SK-N-SH (cell line): ENCODE data around the gene PICALM. TPM values are rescaled to one million over a fixed set of nuclear protein-coding genes. Genes with fewer than 3 reads are reported as not detected.

ENCODE experiments used
- CTCF ChIA-PET: fragments of 300-600, 350-600 bp; formaldehyde crosslinking; extraction: SDS; loops from one replicate; lab custom pipeline; 2021; lab: Yijun Ruan, JAX
- POLR2A ChIA-PET: fragments of 350-600 bp; sonication (Branson Sonifier 250); formaldehyde crosslinking; extraction: SDS; loops from one replicate; lab custom pipeline; 2020; ENCODE audit warnings: antibody characterized with exemption, inconsistent platforms; lab: Yijun Ruan, JAX
- DNase-seq: peaks from one replicate; pipeline ENCODE4 v3.0.0; 2012
- H2AFZ ChIP-seq: fragments of 200-600 bp; sonication (generic); 2 replicates; pipeline ENCODE4 v1.8.1; 2016; ENCODE audit warnings: antibody characterized with exemption, mild to moderate bottlenecking, low read depth
- H3F3A ChIP-seq: fragments of 200-600 bp; sonication (generic); replicated peaks from 2 replicates; pipeline ENCODE3; 2016; ENCODE audit warnings: antibody characterized with exemption, mild to moderate bottlenecking; ENCODE audit not compliant: insufficient read depth
- H3K27ac ChIP-seq, 2 experiments: fragments of 200-500 bp in 1 of 2; fragments of 200-600 bp in 1 of 2; sonication (Bioruptor generic) in 1 of 2; sonication (generic), shearing (Covaris generic) in 1 of 2; 2 replicates each; pipeline versions ENCODE4 v1.5.1 to v1.6.1; 2014 to 2016; ENCODE audit warnings: low read depth in 2 of 2, inconsistent platforms in 1 of 2, low read length in 1 of 2, mild to moderate bottlenecking in 1 of 2, mixed read lengths in 1 of 2
- H3K27me3 ChIP-seq: fragments of 200-600 bp; sonication (generic), shearing (Covaris generic); 2 replicates; pipeline ENCODE4 v1.6.1; 2016; ENCODE audit warnings: mixed run types; ENCODE audit not compliant: insufficient read depth
- H3K36me3 ChIP-seq, 2 experiments: fragments of 200-500 bp in 1 of 2; fragments of 200-600 bp in 1 of 2; sonication (Bioruptor generic) in 1 of 2; sonication (generic) in 1 of 2; replicated peaks in 1 of 2; 2 replicates each; pipeline versions ENCODE3 to v1.5.1; 2014 to 2016; ENCODE audit warnings: low read length in 1 of 2, mild to moderate bottlenecking in 1 of 2; ENCODE audit not compliant: insufficient read depth in 2 of 2, control insufficient read depth in 1 of 2
- H3K4me1 ChIP-seq, 2 experiments: fragments of 200-500 bp in 1 of 2; fragments of 200-600 bp in 1 of 2; sonication (Bioruptor generic) in 1 of 2; sonication (generic), shearing (Covaris generic) in 1 of 2; 2 replicates each; pipeline versions ENCODE4 v1.5.1 to v1.6.1; 2014 to 2016; ENCODE audit warnings: low read depth in 1 of 2, low read length in 1 of 2, mixed run types in 1 of 2; ENCODE audit not compliant: insufficient read depth in 2 of 2, control insufficient read depth in 1 of 2
- H3K4me2 ChIP-seq: fragments of 200-600 bp; sonication (generic), shearing (Covaris generic); 2 replicates; pipeline ENCODE4 v1.6.1; 2017; ENCODE audit warnings: mixed run types
- H3K4me3 ChIP-seq, 2 experiments: fragments of 200-500 bp in 1 of 2; fragments of 200-600 bp in 1 of 2; sonication (Bioruptor generic) in 1 of 2; sonication (generic), shearing (Covaris generic) in 1 of 2; 2 replicates each; pipeline versions ENCODE4 v1.5.1 to v1.8.1; 2014 to 2016; ENCODE audit warnings: low read depth in 2 of 2, inconsistent platforms in 1 of 2, low read length in 1 of 2, mild to moderate bottlenecking in 1 of 2, mixed read lengths in 1 of 2, moderate library complexity in 1 of 2
- H3K79me2 ChIP-seq: fragments of 200-600 bp; sonication (generic); 2 replicates; pipeline ENCODE4 v1.8.1; 2017; ENCODE audit warnings: mild to moderate bottlenecking; ENCODE audit not compliant: insufficient read depth
- H3K9ac ChIP-seq: fragments of 200-600 bp; sonication (generic); 2 replicates; pipeline ENCODE4 v1.6.1; 2017; ENCODE audit warnings: mixed run types
- H3K9me2 ChIP-seq: fragments of 200-600 bp; sonication (generic); 2 replicates; pipeline ENCODE4 v1.6.1; 2017; ENCODE audit warnings: mixed run types
- H3K9me3 ChIP-seq: fragments of 200-600 bp; sonication (generic); 2 replicates; pipeline ENCODE4 v1.6.1; 2017; ENCODE audit warnings: mixed run types, mild to moderate bottlenecking, moderate library complexity
- H4K20me1 ChIP-seq: fragments of 200-600 bp; sonication (generic); 2 replicates; pipeline ENCODE4 v1.6.1; 2017; ENCODE audit warnings: mild to moderate bottlenecking, mixed run types; ENCODE audit not compliant: insufficient read depth
- CHD2 ChIP-seq: fragments of 150-350 bp; IDR thresholded peaks from 2 replicates; pipeline ENCODE4 v1.6.1; 2018; ENCODE audit warnings: low read length; ENCODE audit not compliant: partially characterized antibody
- EP300 ChIP-seq, 2 experiments: IDR thresholded peaks; 2 replicates each; pipeline versions ENCODE4 v1.4.0 to v1.6.1; 2012; ENCODE audit warnings: borderline replicate concordance in 1 of 2, low read depth in 1 of 2, low read length in 1 of 2
- EZH2phosphoT487 ChIP-seq: fragments of 200-600 bp; sonication (generic); IDR thresholded peaks from 2 replicates; pipeline ENCODE4 v1.6.1; 2017; ENCODE audit warnings: low read depth, mixed run types, mild to moderate bottlenecking, antibody characterized with exemption, moderate library complexity, borderline replicate concordance
- GATA2 ChIP-seq: sonication (generic); formaldehyde crosslinking; IDR thresholded peaks from 2 replicates; pipeline ENCODE4 v1.5.0; 2020; ENCODE audit warnings: mild to moderate bottlenecking, missing genetic modification reagents
- JUND ChIP-seq: IDR thresholded peaks from 2 replicates; pipeline ENCODE4 v1.4.0; 2012
- MEF2A ChIP-seq: IDR thresholded peaks from 2 replicates; pipeline ENCODE4 v1.4.0; 2012; ENCODE audit warnings: low read depth, borderline replicate concordance
- MXI1 ChIP-seq: IDR thresholded peaks from 2 replicates; pipeline ENCODE4 v1.6.1; 2012; ENCODE audit warnings: mild to moderate bottlenecking, low read depth, low read length, improper control_type of control experiment
- REST ChIP-seq: IDR thresholded peaks from 2 replicates; pipeline ENCODE4 v1.6.1; 2012; ENCODE audit warnings: mild to moderate bottlenecking, low read depth, low read length, moderate library complexity
- TAF1 ChIP-seq: IDR thresholded peaks from 2 replicates; pipeline ENCODE4 v1.6.1; 2012; ENCODE audit warnings: low read depth, mild to moderate bottlenecking, low read length, moderate library complexity, borderline replicate concordance
- YY1 ChIP-seq: IDR thresholded peaks from 2 replicates; pipeline ENCODE4 v1.4.0; 2012; ENCODE audit warnings: low read depth, mild to moderate bottlenecking
- WGBS: methylation state at CpG from one replicate; pipeline ENCODE4 v1.1.6; 2017; ENCODE audit warnings: low lambda C conversion rate; 5-methylcytosine and 5-hydroxymethylcytosine counted together
- polyA plus RNA-seq, 3 experiments: library from polyadenylated mRNA; depleted of rRNA; stranded (reverse); fragments of >200 nt; gene quantifications; 2 replicates each; pipeline ENCODE4 v1.2.3, GENCODE V29; 2012
- TF ChIP-seq, protein P1 (sequence below): fragments of 150-350 bp; IDR thresholded peaks from 2 replicates; pipeline ENCODE4 v1.6.1; 2017; ENCODE audit warnings: antibody characterized with exemption, low read length, low read depth, borderline replicate concordance

Gene PICALM
- polyA plus RNA-seq, 1 of the 3 experiments (the other 2 are of a cell fraction), result 103 TPM

GRCh38 chr11:86068951-86069407, at the start of gene PICALM (continued):
- TF ChIP-seq, protein P1, sequence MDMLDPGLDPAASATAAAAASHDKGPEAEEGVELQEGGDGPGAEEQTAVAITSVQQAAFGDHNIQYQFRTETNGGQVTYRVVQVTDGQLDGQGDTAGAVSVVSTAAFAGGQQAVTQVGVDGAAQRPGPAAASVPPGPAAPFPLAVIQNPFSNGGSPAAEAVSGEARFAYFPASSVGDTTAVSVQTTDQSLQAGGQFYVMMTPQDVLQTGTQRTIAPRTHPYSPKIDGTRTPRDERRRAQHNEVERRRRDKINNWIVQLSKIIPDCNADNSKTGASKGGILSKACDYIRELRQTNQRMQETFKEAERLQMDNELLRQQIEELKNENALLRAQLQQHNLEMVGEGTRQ, result peak; percentile 83
- peak; percentile 79; the same call in 1 of the 2 replicates for TF ChIP-seq MXI1
- 0 out of 2 replicates have a peak, but pooled peaks have one; percentile 6 for TF ChIP-seq MEF2A
- TF ChIP-seq YY1, result peak; percentile 93
- no peak for TF ChIP-seq JUND
- no peak for TF ChIP-seq REST
- peak; percentile 55 for TF ChIP-seq CHD2

- CTCF ChIA-PET, result no interaction called here
- WGBS, result 92% methylated on average over 2 of the region's 2 CpGs
- TF ChIP-seq EZH2phosphoT487 (no peak), TAF1 (no peak), GATA2 (CRISPR knock-in tag) (no peak)
Observed at GRCh38 chr11:86118253-86118652, 49.4 kb upstream of the PICALM start.

GRCh38 chr11:86117712-86118063, 48.8 kb upstream of the PICALM start:
- POLR2A ChIA-PET, result no interaction called here

More at GRCh38 chr11:86118253-86118652, 49.4 kb upstream of the PICALM start:
- H3K36me3 ChIP-seq, result no peaks in the 10 kb centered on the region
- H3K9me2 ChIP-seq, result no peaks in the 10 kb centered on the region
- no peaks in the 10 kb centered on the region for H3K9me3 ChIP-seq
- no peak for DNase-seq
- H3K27me3 ChIP-seq, result no peaks in the 10 kb centered on the region
- H3K4me3 ChIP-seq, result no peak overlapping the region
- no peaks in the 10 kb centered on the region for H4K20me1 ChIP-seq
- POLR2A ChIA-PET, result no interaction called here
- peaks cover 29% of the 10 kb centered on the region for H3F3A ChIP-seq
- no peak overlapping the region for H3K4me2 ChIP-seq
- no peak overlapping the region for H2AFZ ChIP-seq
- H3K4me1 ChIP-seq, result peaks cover 0 to 10% of the 10 kb centered on the region in 2 experiments; a peak in 2 of 4 replicates
- no peaks in the 10 kb centered on the region for H3K79me2 ChIP-seq
- no peak overlapping the region for H3K9ac ChIP-seq
- no peak overlapping the region for H3K27ac ChIP-seq

More at GRCh38 chr11:86117712-86118063, 48.8 kb upstream of the PICALM start:
- Histone ChIP-seq H3K9me2 (no peaks in the 10 kb centered on the region), H3K27ac (peak overlapping the region in 1 of 2 experiments; percentile 88; a peak in 2 of 4 replicates), H3K9me3 (no peaks in the 10 kb centered on the region), H3F3A (peaks cover 29% of the 10 kb centered on the region), H3K9ac (no peak overlapping the region; the same call in 1 of the 2 replicates), H3K4me1 (peaks cover 0 to 10% of the 10 kb centered on the region in 2 experiments; a peak in 2 of 4 replicates), H2AFZ (no peak overlapping the region), H3K79me2 (no peaks in the 10 kb centered on the region), H3K27me3 (no peaks in the 10 kb centered on the region), H3K36me3 (no peaks in the 10 kb centered on the region), H3K4me3 (no peak overlapping the region), H4K20me1 (no peaks in the 10 kb centered on the region), H3K4me2 (peak overlapping the region; percentile 69; the same call in 1 of the 2 replicates)
- WGBS, result 95% methylated on average over 1 of the region's 1 CpG
- TF ChIP-seq MXI1 (no peak), EP300 (IDR thresholded peaks at IDR 0.05; ENCODE audit: borderline replicate concordance in 1 of 2, low read depth in 1 of 2, low read length in 1 of 2) (0 out of 4 replicates have a peak, but pooled peaks of 1 of the 2 experiments have one; percentile 0)
- DNase-seq, result no peak
- CTCF ChIA-PET, result no interaction called here
